GM21367 (cell line): ENCODE measurements around the gene RPIA.
"Not testable (repeated sequence)": the region's sequence is repeated elsewhere in the genome, so short reads cannot be mapped to it uniquely, and the experiment has no call there.

ENCODE experiments used
- ATAC-seq: cut with Tn5 transposase; IDR thresholded peaks from one replicate; pipeline ENCODE4 v1.9.1; 2021; ENCODE audit not compliant: unreplicated experiment

The RPIA gene

GRCh38 chr2:88765889-88766481, 74.5 kb downstream of the RPIA start:
- not testable (repeated sequence) for ATAC-seq

- no peak for ATAC-seq
Measured at GRCh38 chr2:88770016-88770415, 78.5 kb downstream of the RPIA start.

GRCh38 chr2:88773233-88774028, 82.0 kb downstream of the RPIA start:
- ATAC-seq, result not testable (repeated sequence)

- not testable (repeated sequence) for ATAC-seq
Measured at GRCh38 chr2:88789213-88789612, 97.7 kb downstream of the RPIA start.

GRCh38 chr2:88795932-88796331, 104.5 kb downstream of the RPIA start:
- not testable (repeated sequence) for ATAC-seq

GRCh38 chr2:88796523-88796922, 105.0 kb downstream of the RPIA start:
- not testable (repeated sequence) for ATAC-seq

GRCh38 chr2:88797164-88797563, 105.7 kb downstream of the RPIA start:
- not testable (repeated sequence) for ATAC-seq
